ENCODE results near the gene B3GALT5.
"Not testable (repeated sequence)": the region's sequence is repeated elsewhere in the genome, so short reads cannot be mapped to it uniquely, and the experiment has no call there.

B3GALT5 gene

DNA sequence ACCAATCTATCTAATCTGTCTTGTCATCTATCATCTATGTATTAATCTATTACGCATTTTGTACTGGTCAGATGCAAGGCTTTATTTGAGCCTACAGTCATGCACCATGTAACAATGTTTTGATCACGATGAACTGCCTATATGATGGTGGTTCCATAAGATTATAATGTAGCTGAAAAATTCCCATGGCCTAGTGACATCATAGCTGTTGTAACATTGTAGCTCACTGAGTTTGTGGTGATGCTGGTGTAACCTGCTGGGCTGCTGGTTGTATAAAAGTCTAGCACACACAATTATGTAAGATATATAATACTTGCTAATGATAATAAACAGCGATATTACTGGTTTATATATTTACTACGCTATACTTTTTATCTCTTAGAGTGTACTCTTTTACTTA lies 67.5 kb downstream of the B3GALT5 start:
- TF ChIP-seq, protein P1, sequence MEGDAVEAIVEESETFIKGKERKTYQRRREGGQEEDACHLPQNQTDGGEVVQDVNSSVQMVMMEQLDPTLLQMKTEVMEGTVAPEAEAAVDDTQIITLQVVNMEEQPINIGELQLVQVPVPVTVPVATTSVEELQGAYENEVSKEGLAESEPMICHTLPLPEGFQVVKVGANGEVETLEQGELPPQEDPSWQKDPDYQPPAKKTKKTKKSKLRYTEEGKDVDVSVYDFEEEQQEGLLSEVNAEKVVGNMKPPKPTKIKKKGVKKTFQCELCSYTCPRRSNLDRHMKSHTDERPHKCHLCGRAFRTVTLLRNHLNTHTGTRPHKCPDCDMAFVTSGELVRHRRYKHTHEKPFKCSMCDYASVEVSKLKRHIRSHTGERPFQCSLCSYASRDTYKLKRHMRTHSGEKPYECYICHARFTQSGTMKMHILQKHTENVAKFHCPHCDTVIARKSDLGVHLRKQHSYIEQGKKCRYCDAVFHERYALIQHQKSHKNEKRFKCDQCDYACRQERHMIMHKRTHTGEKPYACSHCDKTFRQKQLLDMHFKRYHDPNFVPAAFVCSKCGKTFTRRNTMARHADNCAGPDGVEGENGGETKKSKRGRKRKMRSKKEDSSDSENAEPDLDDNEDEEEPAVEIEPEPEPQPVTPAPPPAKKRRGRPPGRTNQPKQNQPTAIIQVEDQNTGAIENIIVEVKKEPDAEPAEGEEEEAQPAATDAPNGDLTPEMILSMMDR (IDR thresholded peaks at IDR 0.05; ENCODE audit: borderline replicate concordance, insufficient read depth, low read depth, low read length), result no peak
- H3K4me3 ChIP-seq (ENCODE audit: low read depth, low read length), result no peak overlapping the region

DNA sequence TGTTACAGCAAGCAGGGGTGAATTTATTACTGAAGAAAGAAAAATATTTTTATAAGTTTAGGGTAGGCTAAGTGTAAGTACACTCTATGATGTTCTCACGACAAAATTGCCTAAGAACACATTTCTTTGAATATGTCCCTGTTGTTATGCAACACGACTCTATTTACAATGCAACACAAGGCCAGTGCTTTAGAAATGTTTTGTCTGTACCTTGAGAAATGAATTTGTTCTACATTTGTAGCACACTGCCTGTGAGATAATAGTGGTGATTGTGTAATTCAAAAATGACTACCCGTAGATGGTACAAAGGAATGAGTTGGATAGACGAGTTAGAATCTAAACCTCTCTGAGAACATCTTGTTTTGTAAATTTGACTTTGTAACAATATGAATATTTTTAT lies 68.5 kb downstream of the B3GALT5 start:
- no peak overlapping the region for H3K4me3 ChIP-seq (ENCODE audit: low read depth, low read length)
- TF ChIP-seq, protein P1 (IDR thresholded peaks at IDR 0.05; ENCODE audit: borderline replicate concordance, insufficient read depth, low read depth, low read length), result no peak

DNA sequence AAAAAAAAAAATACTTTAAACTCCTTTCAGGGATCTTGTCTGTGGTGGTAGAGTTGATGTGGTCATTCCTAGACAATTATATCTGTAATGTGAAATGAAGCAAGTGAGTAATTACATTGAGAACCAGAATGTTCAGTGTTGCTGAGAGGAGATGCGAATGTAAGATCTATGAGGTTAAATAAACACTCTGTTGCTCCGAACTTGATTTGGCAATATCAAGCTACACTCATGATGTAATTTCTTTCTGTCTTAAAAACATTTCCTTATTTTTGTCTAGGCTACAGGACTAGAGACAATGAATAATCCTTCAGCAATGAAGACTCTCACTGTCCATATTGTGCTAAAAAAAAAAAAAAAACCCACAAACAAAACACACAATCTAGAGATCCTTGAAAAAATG lies 69.1 kb downstream of the B3GALT5 start:
- TF ChIP-seq, protein P1 (IDR thresholded peaks at IDR 0.05; ENCODE audit: borderline replicate concordance, insufficient read depth, low read depth, low read length), result no peak
- H3K4me3 ChIP-seq (ENCODE audit: low read depth, low read length), result no peak overlapping the region

DNA sequence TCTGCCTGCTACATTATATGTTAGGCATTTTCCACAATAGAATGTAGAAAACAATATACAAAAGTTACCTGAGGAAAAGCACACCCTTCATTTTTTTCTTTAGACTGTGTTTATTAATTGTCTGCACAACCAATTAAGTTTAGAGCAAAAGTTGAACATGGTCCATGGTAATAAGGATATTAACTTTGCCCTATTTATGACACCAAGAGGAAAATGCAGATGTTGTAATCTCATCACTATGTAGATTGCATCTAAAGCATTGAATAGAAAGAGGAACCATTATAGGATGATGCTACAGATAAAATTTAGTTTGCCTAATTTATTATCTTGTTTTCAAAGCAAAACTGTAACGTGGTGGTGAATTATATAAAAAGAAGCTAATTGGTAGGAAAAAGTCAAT lies 72.5 kb downstream of the B3GALT5 start:
- no peak overlapping the region for H3K4me3 ChIP-seq (ENCODE audit: low read depth, low read length)
- TF ChIP-seq, protein P1 (IDR thresholded peaks at IDR 0.05; ENCODE audit: borderline replicate concordance, insufficient read depth, low read depth, low read length), result no peak

DNA sequence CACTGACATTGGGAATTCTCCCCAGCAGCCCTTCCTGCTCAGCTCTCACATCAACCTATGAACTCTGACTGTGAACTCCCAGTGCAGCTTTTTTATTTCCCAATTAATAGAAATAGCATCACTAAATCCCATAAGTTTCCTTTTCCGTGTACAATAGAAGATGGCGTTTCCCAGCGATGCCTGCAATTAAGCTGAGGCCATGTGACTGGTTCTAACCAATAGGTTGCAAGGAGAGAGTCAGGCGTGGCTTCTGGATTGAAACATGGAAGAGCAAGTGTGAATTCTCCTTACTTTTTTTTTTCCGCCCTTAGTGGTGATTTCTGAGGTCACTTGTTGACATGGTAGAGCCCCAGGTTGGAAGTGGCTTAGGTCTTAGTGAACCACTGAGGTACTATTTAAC lies 73.3 kb downstream of the B3GALT5 start:
- H3K4me3 ChIP-seq (ENCODE audit: low read depth, low read length), result no peak overlapping the region
- TF ChIP-seq, protein P1 (IDR thresholded peaks at IDR 0.05; ENCODE audit: borderline replicate concordance, insufficient read depth, low read depth, low read length), result no peak

DNA sequence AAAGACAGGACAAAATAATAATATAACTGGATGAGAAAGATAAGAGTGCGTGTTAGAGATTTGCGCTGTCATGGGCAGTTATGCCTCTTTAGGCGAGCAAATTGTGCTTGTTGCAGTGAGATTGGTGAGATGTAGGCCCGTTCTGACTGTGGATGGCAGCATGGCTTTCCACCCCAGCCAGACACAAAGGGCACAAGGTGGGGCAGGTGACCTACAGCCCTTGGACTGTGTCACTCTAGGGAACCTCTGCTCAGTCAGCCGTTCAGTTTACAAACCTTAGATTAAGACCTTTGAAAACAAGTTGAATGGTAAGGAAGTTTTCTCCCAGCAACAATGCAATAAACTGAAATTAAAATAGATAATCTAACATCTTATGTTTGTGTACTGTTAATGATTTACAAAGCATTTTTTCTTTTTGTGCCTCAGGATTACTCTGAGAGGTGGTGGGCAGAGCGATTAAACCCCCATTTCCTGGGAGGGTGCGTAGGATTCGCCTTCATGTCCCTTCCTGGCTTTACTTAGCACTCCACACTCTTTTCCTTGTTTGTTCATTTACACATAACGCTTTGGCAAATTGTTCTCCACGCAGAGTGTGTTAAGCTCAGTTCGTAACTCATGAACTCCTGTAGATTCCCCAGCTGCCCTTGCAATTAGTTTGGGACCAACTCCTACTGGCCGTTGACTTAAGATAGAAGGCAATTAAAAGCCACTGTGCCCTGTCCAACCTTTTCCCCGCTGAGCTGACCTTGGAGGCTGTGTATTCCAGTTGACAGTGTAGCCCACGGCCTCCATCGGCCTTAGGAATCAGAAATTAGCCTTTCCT lies 74.1 kb downstream of the B3GALT5 start:
- no peak overlapping the region for H3K4me3 ChIP-seq (ENCODE audit: low read depth, low read length)
- TF ChIP-seq, protein P1 (IDR thresholded peaks at IDR 0.05; ENCODE audit: borderline replicate concordance, insufficient read depth, low read depth, low read length), result no peak

DNA sequence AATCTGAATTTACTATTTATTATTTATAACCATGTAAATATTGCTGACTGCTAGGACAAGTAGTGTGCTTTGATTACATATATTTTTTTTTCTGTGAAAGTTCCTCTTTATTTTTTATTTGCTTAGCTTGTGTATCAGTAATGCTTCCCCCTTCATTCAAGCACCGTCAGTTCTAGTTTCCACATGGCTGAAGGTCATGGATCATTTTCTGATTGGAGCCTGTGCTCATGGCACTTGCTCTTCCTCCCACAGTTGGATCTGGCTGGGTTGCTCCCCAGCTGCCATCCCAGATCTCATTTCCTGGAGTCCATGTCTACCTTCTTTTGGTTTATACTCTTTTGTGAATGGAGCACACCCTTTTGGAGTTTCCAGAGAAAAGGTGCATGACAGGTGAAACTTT lies 75.3 kb downstream of the B3GALT5 start:
- H3K4me3 ChIP-seq (ENCODE audit: low read depth, low read length), result no peak overlapping the region
- TF ChIP-seq, protein P1 (IDR thresholded peaks at IDR 0.05; ENCODE audit: borderline replicate concordance, insufficient read depth, low read depth, low read length), result no peak

DNA sequence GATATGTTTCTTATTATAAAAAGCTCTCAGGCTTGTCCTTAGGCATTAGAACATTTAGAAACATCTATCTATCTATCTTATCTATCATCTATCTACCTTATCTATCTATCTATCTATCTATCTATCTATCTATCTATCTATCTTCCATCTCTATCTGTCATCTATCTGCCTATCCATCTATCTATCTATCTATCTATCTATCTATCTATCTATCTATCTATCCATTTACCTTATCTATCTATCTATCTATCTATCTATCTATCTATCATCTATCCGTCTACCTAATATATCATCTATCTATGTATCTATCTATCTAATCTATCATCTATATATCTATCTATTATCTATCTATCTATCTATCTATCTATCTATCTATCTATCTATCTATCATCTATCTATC lies 77.1 kb downstream of the B3GALT5 start:
- H3K4me3 ChIP-seq (ENCODE audit: low read depth, low read length), result not testable (repeated sequence)

Measured in GM12875 (cell line).